GM18499 (cell line): ENCODE results near the gene SLC22A3.
"Not testable (repeated sequence)": the region's sequence is repeated elsewhere in the genome, so short reads cannot be mapped to it uniquely, and the experiment has no call there.

Source experiments
- ATAC-seq: cut with Tn5 transposase; IDR thresholded peaks from one replicate; pipeline ENCODE4 v1.9.1; 2021; ENCODE audit warnings: moderate number of reproducible peaks; ENCODE audit not compliant: insufficient read depth, unreplicated experiment

SLC22A3 gene, protein sequence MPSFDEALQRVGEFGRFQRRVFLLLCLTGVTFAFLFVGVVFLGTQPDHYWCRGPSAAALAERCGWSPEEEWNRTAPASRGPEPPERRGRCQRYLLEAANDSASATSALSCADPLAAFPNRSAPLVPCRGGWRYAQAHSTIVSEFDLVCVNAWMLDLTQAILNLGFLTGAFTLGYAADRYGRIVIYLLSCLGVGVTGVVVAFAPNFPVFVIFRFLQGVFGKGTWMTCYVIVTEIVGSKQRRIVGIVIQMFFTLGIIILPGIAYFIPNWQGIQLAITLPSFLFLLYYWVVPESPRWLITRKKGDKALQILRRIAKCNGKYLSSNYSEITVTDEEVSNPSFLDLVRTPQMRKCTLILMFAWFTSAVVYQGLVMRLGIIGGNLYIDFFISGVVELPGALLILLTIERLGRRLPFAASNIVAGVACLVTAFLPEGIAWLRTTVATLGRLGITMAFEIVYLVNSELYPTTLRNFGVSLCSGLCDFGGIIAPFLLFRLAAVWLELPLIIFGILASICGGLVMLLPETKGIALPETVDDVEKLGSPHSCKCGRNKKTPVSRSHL

DNA sequence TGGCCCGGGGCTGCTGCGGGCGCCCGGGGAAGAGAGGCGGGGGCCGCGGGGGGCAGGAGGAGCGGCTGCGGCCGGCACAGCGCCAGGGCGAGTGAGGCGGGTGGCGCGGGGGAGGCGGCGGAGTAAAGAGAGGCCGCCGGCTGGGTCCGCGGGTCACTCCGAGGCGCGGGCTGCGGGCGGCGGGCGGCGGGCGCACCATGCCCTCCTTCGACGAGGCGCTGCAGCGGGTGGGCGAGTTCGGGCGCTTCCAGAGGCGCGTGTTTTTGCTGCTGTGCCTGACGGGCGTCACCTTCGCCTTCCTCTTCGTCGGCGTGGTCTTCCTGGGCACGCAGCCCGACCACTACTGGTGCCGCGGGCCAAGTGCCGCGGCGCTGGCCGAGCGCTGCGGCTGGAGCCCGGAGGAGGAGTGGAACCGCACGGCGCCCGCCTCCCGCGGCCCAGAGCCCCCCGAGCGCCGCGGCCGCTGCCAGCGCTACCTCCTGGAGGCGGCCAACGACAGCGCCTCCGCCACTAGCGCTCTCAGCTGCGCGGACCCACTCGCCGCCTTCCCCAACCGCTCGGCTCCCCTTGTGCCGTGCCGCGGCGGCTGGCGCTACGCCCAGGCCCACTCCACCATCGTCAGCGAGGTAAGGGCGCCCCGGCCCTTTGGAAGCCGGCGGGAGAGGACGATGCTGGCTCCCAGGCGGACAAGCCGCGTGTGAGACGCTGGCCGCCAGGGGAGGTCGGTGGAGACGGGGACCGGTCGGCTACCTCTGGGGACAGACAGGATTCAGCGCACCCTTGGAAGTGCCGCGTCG, at the start of gene SLC22A3:
Gene SLC22A3, plus strand, starts transcription at position 156 of the 797 bp plus-strand sequence. Its CDS starts 42 bp downstream, at position 198.
- no peak for ATAC-seq

DNA sequence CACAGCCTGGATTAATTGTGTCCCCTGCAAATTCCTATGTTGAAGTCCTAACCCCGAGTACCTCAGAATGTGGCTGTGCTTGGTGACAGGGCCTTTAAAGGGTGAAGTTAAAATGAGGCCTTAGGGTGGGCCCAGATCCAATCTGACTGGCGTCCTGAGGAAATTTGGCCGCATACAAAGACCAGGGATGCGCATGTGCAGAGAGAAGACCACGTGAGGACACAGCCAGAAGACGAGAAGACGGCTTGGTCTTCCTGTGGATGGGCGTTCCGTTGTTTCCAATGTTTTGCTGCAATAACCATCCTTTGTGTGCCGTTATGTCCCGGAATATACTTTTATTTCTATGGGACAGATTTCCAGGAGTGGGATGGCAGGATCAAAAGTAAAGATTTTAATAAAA, 48.6 kb upstream of the SLC22A3 start:
- ATAC-seq: no peak

DNA sequence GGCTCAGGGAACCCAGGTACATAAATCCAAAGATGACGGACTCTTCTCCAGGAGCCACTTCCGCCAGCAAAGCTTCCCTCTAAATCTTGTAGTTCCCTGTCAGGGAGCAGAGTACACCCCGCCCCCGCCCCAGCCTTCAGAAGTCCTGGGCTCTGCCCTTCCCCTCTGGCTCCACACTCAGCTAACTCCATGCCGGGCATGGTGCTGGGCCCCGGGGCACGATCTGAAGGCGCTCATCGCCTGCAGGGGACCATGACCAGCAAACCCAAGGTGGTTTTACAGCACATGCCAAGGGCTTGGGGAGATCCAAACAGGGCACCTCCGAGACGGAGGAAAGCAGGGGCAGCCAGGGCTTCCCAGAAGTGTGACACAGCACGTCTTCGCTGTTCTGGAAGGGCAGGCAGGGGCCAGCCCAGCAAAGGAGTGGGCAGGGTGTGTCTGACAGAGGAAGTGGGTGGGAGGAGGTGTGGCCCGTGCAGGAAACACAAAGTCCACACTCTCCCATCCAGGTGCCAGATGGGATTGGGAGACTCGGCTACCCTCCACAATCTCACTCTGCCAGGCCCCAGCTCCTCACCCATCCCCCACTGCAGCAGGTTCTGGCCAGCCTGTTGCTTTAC, 48.0 kb upstream of the SLC22A3 start:
- ATAC-seq: no peak

DNA sequence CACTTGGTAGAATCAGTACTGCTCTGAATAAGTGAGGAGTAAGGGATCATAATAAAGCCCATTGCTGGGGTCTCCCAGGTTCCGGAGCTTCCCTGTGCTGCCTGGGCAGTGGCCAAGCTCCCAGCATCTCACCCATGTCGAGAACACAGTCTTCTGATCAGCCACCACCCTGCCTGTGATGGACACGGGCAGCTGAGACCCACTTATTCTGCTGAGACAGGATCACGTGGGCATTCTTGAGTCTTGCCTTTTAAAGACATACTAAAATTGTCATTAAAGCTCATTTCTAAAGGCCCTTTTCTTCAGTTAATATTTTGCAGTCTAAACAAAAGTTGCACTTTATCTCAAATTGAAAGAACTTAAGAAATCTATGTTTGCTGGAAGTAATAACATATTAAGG, 46.8 kb upstream of the SLC22A3 start:
- ATAC-seq: no peak

DNA sequence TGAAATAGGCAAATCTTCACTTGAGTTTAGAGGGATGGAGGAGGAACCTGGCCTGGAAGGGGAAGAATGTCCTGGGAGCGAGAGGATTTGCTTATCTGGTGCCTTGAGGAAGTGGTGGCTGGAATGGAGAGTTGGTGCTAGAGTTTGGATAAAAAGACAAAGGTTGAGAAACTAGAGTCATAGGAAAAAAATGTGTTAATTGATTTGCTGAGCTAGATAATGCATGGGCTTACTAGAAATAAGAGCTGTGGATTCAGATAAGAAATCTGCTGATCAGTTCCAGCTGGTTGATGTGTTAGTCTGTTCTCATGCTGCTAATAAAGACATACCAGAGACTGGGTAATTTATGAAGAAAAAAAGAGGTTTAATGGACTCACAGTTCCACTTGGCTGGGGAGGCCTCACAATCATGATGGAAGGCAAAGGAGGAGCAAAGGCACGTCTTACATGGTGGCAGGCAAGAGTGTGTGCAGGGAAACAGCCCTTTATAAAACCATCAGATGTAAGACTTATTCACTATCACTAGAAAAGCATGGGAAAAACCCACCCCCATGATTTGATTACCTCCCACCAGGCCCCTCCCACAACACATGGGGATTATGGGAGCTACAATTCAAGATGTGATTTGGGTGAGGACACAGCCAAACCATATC, 45.6 kb upstream of the SLC22A3 start:
- ATAC-seq: not testable (repeated sequence)

DNA sequence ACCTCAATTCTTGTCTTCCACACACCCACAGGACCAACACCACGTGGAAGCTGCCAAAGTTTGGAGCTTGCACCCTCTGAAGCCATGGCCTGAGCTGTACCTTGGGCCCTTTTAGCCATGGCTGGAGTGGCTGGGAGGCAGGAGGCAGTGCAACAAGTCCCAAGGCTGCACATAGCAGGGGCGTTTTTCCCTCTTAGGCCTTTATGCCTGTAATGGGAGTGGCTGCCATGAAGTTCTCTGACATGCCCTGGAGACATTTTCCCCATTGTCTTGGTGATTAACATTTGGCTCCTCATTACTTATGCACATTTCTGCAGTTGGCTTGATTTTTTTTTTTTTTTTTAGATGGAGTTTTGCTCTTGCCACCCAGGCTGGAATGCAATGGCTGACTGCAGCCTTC, 44.4 kb upstream of the SLC22A3 start:
- no peak for ATAC-seq

DNA sequence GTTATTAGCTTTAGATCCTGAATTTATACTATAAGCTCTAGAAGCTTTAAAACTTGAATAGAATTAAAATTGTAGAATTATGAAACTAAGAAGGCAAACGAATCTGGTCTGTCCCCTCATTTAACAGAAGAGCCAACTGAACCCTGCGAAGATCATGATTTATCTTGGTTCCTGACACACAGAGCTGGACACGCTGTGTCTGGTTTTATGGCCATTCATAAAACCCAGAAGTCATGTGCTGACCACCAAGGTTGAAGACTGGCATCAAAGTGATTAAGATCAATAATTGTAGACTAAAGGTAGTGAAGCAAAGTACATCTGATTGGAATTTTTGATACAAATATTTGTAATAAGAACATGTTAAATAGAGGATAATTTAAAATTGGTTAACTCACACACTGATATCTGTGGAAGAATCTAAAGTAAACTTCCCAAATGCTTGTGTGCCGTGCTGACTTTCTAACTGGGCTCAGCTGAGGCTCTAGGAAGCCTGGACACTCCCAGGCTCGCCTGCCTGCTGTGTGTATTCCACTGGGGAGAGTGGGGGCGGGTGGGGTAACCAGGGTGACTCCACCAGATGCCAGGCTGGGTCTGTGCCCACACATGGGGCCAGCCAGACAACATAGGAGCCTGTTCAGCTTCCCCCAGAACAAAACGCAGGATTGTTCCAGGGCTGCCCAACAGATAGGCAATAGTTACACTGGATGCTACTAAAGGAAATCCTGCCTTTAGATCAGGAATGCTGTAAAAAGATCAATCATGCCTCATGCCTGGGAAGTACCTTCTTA, 42.1 kb upstream of the SLC22A3 start:
- ATAC-seq: no peak

DNA sequence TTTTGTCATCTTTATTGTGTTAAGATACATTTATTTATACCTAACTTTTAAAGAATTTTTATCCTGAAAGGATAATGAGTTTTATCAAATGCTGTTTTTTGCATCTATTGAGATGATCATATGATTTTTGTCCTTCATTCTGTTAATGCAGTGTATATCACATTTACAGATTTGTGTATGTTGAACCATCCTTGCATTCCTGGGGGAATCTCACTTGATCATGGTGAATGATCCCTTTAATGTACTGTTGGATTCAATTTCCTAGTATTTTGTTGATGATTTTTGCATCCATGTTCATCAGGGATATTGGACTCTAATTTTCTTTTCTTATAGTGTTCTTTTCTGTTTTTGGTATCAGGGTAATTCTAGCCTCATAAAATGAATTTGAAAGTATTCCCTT, 38.5 kb upstream of the SLC22A3 start:
- ATAC-seq: no peak

DNA sequence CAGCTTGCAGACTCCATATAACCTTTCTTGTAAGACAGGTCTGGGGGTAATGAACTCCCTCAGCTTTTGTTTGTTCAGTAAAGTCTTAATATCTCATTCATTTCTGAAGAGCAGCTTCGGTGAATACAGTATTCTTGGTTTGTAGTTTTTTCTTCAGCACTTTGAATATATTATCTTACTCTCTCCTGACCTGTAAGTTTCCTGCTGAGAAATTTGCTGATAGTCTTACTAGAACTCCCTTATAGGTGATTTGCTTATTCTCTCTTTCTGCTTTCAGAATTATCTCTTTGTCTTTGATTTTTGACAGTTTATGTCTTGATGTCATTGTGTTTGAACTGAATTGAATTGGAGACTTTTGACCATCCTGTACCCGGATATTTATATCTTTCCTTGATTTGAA, 35.3 kb upstream of the SLC22A3 start:
- ATAC-seq: no peak

DNA sequence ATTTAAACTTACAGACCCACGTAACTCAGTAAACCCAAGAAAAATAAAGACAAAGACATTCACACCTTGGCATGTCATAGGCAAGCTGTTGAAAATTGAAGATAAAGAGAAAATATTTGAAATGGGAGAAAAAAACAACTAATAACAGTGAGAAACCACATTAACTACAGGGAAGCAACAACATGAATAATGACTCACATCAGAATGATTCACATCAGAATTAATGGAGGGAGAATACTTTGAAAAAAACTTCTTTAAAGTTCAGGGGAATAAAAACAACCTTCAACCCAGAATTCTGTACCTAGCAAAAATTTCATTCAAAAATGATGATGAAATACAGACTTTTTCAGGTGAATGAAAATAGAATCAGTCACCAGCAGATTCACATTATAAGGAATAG, 32.9 kb upstream of the SLC22A3 start:
- no peak for ATAC-seq

DNA sequence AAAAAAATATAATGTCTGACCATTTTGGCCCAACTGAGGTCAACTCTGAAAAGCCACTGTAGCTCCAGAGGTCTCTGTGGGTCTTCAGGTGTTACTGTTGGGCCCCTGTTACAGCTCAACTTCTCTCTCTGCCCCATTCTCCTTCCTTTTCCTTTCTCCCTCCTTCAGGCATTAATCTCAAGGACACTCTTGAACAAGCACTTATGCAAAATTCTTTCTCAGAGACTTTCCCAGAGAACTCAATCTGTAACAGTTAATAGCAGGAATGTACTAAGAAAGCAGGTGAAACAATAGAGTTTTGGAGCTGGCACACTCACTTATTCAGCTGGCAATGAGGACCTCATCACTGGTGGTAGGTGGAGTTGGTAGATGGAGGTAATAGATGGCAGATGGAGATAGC, 31.9 kb upstream of the SLC22A3 start:
- ATAC-seq: no peak

DNA sequence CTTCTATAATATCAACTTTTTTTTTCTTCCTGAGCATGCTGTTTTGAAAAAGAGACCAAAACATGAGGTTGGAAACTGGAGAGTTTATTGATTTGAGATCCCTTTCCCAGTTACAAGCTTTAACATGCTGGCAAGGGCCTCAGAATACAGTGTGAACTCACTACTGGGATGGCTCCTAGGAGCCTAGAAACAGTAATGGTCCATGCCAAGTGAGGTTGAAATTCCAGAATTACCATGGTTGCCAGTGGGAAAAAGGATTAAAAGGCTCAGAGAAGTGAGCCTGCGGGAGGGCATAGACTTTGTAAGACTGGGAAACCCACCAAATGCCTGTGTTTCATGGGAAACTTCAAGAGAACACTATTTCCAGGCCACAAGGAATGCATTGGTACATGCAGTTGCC, 28.9 kb upstream of the SLC22A3 start:
- ATAC-seq: no peak

DNA sequence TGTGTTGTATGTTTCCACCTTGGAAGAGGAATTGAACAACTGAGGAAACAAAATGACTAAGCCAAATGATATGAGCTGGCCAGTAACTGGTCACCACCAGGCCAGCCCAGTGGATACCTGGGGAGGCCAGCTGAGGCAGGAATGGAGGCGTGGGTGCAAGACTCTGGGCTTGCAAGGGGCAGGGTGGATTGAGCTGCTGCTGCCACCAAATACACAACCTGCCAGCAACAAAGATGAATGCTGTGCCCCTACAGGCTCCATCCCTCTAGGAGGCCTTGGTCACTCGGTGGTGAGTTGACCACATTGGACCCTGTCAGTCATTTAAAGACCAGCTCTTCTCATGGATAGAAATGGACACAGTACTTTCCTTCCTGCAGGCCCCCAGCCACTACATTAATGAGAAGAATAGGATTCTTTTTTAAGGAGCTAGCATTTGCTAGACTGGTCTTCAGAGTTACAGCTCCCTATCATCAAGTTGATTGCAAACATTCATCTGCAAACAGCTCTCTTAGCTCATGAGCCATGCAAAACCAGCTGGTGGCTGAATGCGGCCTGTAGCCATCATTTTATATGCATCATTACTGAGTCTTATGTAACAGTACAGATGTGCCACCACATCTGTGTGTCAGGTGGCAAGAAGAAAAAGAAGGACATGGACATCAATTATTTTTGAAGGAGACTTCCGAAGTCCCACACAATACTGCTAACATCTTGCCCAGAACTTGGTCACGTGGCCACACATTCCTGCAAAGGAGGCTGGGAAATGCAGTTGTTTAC, 26.3 kb upstream of the SLC22A3 start:
- no peak for ATAC-seq

DNA sequence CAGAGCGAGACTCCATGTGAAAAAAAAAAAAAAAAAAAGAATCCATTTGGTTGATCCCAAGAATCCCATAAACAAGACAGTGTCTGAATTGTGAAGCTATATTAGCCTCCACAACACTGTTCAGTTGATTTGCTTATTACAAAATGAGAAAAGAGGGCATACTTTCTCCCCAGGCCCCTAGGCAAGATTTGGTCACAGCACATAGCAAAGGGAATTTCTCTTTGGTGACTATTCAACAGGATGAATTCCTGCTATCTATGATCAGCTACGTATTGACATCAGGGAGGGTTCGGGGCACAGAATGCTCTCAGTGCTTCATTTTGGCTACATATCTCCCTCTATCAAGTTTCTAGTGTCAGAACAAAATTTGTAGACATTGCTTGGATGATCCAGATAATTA, 20.2 kb upstream of the SLC22A3 start:
- no peak for ATAC-seq

DNA sequence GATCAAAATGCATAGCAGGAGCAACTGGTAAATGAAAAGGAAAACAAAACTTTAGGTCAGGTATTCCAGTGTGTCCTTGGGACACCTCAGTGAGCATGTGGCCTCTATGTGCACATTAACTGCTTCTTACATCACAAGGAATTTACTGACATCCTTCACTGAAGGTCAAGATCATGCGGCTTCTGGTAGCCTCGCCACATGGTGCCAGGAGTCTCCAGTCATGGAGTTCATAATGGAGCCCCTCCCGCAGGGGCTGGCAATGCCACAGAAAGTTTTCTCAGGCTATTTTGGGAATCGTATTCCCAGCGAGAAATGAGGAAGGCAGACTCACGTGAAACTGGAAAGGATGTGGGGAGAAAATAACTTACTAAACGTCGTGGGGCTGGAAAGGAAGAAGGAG, 19.7 kb upstream of the SLC22A3 start:
- ATAC-seq: no peak

DNA sequence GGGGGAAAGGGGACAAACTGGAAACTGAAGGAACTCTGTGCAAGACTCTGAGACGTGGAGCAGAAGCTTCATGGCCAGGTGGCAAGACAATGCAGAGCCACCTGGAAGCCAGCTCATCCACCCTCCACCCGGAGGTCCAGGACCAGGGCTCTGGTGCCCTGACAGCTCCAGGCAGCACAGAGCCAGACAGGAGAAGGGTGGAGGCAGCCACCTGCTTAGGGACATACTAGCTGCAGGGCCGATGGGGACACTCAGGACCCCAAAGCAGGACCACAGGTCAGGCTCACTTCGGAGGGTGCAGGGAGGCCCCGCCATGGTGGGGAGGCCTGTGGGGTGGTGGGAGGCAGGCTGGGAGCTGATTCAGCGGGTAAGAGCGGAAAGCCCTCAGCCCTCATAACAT, 19.0 kb upstream of the SLC22A3 start:
- ATAC-seq: no peak

DNA sequence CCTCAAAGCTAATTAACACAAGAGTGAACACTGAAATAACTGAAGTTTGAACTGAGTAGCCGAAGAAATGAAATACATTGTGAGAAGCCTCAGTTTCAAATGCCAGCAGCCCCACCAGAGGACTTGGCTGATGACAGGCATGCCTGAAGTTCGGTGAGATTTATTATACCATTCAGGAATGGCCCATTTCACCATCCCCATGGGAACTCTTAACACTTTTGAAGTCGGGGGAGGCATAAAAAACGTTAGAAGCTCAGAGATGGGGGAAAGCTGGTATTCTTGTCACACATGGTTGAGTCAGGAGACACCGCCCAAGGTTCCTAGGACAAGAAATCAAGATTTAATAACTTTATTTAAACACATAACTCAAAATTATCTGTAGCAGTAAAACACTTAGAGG, 17.6 kb upstream of the SLC22A3 start:
- ATAC-seq: no peak

DNA sequence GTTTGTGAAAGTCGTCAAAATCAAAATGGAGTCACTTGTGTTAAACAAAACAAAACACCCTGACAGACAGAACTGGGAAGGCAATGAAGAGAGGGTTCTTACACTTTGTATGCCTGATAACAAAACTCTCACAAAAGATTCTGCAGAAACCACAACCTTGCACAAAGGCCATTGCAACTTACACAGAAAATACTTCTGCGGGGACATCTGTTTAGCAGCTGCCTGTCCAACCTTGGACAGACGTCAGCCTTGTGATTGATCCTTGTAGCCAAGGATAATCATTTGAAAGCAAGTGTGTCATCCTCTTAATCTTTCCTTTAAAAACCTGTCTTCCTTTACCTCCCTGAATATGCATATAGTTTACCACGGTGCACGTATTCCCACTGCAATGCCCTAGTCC, 17.0 kb upstream of the SLC22A3 start:
- ATAC-seq: no peak

DNA sequence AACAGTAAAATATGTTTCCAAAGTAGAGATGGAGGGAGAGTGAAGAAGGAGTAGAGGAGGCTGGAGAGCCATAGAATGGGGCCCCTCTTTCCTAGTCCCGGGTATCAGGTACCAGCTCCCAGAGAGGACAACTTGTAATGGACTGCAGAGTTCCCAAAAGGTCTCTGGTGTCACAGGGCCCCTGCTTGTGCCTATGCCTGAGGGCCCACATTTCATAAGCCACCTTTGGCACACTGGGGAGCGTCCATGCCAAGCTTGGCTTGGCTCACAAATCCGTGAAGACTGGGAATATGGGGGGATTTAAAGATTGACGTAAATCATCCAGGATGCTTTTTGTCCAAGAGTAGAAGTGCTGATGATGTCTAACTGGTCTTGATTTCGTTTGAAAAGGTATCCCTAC, 16.4 kb upstream of the SLC22A3 start:
- ATAC-seq: no peak
